RKO (cell line): ENCODE data around the gene TET2.
"Not testable (repeated sequence)": the region's sequence is repeated elsewhere in the genome, so short reads cannot be mapped to it uniquely, and the experiment has no call there.

Experiments used
- DNase-seq: peaks from one replicate; pipeline ENCODE4 v3.0.0-alpha.2; 2016; ENCODE audit warnings: low spot score

The TET2 gene

DNA sequence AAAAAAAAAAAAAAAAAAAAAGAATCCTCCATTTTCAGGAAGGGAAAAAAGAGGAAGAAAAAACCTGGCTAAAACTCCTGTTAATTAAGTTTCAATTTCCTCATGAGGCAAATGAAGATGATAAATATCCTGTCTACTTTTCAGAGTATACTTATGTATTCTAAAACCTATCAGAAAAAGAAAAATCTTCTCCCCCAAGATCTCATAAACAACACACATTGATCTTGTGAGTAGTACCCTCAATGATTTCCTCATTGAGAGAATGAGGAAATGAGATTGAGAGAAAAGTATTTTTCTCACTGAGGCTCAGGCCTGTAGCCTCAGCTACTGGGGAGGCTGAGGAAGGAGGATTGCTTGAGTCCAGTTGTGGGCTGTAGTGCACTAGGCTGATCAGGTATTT lies 146.7 kb downstream of the TET2 start:
- DNase-seq = no peak

DNA sequence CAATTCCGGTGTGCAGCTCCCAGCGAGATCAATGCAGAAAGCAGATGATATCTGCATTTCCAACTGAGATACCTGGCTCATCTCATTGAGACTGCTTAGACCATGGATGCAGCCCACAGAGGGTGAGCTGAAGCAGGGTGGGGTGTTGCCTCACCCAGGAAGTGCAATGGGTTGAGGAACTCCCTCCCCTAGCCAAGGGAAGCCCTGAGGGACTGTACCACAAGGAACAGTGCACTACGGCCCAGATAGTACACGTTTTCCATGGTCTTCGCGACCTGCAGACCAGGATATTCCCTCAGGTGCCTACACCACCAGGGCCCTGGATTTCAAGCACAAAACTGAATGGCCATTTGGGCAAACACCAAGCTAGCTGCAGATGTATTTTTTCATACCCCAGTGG lies 150.0 kb downstream of the TET2 start:
- no peak for DNase-seq

DNA sequence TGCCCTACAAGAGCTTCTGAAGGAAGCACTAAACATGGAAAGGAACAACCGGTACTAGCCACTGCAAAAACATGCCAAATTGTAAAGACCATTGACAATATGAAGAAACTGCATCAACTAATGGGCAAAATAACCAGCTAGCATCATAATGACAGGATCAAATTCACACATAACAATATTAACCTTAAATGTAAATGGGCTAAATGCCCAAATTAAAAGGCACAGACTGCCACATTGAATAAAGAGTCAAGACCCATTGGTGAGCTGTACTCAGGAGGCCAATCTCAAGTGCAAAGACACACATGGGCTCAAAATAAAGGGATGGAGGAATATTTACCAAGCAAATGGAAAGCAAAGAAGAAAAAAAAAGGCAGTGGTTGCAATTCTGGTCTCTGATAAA lies 152.4 kb downstream of the TET2 start:
- not testable (repeated sequence) for DNase-seq

DNA sequence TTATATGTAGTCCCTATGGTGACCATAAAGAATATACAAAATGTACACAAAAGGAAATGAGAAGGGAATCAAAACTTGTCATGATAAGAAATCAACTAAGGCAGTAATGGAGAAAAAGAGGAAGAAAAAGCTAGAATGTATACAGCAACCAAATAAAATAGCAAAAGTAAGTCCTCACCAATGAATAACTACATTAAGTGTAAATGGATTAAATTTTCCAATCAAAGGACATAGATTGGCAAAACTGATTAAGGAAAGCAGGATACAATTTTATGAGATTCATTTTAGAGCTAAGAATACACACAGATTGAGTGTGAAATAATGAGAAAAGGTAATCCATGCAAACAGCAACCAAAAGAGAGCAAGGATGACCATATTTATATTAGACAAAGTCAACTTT lies 157.4 kb downstream of the TET2 start:
- DNase-seq = no peak

DNA sequence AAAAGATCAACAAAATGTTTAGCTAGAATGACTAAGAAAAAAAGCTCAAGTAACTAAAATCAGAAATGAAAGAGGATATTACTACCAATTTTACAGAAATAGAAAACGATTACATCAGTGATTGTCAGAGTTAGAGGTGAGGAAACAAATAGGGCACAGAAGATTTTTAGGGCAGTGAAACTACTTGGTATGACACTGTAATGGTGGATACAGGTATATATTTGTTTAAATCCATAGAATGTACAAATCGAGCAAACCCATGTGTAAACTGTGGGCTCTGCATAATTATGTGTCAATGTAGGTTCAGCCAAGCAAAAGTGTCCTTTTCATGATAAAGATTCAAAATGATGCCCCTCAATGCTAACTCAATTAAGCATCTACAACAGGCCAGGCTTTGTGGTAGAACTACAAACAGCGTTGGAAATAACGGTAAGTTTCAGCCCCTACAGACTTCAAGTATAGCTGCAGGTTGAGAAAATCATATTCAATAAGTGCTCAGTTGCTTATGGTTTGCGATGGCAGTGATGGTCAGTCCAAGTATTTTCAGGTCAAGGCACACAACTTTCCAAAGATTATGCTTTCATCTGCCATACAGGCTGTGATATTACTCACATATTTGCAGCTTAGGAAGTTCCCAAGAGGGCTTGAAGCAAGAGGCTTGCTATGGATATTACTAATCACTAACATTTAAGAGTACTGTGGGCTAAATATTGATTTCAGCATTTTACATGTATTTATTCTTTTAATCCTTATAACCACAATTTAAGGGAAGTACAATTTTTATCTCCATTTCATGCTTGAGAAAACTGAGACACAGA lies 158.6 kb downstream of the TET2 start:
- no peak for DNase-seq

DNA sequence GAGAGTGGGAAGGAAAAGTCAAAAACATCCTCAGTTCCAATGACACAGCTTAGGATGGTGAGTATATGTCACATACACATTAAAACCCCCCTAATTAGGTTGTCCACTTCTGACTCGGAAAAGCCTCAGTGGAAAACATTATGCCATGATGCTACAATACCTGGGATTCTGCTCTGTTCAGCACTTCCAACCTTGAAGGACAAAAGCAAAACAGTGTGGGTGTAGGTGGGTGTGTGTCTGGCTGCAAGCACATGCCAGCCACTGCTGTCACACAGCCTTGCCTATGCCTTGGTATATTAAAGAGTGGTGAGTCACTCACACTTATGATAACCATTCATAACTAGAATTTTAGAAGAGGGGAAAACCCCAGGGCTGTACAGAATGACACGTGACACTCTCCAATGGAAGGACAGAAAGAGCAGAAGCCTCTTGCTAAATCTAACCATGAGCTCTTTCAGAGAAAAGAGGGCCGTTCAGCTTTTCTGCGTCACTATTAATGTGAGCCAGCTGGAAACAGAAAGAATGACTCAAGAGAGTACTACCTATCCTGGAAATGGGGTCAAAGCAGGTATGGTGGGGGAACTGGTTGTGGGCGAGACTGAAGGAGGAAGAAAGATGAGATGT lies 159.6 kb downstream of the TET2 start:
- DNase-seq = peak; percentile 5

DNA sequence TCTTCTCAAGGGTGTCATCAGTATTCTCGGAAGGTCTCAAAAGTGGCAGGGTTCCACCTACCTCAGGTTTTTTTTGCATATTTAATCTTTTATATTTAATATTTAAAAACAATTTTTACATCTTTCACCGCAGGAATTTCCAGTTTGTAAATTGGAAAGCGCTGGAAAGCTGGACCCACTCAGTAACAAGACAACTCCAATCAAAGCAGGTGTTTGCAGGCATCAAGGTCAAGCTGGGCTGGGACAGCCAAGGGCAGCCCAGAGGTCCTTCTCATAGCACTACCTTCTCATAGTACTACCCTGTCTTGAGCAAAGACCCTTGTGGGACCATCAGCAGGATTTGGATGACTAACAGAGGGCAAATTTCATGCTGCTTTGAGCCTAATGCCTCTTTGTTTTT lies 160.1 kb downstream of the TET2 start:
- DNase-seq = no peak

DNA sequence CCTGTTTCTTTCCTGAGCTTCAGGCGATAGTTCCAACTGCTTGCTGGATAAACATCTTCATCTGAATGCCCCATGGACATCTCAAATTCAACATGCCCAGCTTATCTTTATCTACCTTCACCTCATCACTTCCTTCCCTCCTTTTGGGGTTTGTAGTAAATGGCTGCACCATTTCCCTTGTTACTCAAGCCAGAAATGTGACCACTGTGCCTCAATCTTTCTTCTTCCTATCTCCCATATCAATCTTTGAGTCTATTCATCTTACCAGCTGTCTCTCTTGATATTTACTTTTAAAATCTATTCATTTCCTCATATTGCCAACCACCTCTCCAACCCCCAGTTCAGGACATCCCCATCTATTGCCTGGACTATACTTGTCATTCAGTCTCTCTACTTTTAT lies 171.8 kb downstream of the TET2 start:
- no peak for DNase-seq

DNA sequence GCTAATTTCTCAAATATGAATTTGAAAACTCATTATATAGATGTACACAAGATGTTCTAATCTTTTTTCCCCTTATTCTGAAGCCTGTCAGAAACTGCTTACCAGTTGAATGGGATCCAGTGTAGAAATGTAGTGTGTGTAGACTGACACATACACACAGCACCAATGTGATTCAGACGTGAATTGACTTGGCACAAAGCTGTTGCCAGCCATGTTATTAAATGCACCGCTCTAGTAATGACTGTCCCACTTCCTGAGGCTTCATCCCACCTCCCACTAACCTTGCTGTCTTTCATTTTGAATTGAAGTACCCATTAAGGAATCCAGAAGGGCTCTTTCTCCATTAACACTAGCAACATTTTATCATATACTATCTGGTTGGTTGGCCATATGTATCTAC lies 180.5 kb downstream of the TET2 start:
- DNase-seq = no peak

DNA sequence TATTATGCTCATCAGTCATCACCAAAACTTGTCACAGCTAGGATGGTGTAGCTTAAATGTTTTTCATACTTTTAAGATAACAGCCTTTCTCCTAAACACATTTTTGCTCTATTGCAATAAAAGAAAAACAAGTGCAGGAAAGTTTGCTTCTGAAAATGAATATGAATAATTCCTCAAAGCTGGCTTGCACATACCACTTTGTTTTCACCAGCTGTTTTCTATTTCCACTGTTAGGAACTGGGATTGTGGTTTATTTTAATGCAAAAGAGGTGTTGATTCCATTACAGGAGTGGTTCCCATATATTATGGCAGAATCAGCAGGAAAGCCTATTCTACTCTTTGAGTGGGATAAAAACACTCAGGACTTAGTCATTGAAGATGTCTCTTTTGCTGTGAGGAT lies 181.3 kb downstream of the TET2 start:
- no peak for DNase-seq

DNA sequence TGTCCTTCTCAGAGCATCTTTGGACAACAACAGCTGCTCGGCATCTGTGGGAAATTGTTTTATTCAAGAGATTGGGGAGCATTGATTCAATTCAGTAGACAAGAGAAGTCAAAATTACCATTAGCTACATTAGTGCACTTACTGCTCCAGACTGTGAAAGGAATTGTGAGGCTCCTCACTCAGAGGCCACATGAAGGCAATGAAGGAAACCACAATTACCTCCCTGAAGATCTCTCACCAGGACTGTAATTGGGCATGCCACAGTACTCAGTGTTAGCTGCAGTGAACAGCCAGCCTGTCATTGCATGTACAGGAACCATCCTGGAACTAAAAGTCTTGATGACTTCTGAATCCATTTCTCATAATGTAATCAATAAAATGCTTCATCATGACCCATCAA lies 182.4 kb downstream of the TET2 start:
- no peak for DNase-seq
